H1 (cell line): ENCODE results near the gene FLNC. TPM values are rescaled to one million over a fixed set of nuclear protein-coding genes. Genes with fewer than 3 reads are reported as not detected.

Source experiments
- CTCF ChIA-PET: fragments of 300-600 bp; sonication (Branson Sonifier 250); formaldehyde crosslinking; loops from one replicate; lab custom pipeline; 2021; ENCODE audit not compliant: partially characterized antibody; lab: Charles Lee
- POLR2A ChIA-PET: fragments of 300-600 bp; sonication (Branson Sonifier 250); formaldehyde crosslinking; loops from one replicate; lab custom pipeline; 2021; ENCODE audit warnings: inconsistent platforms; ENCODE audit not compliant: partially characterized antibody; lab: Charles Lee
- DNase-seq, 2 experiments: peaks; one replicate each; pipeline versions ENCODE4 v3.0.0 to v3.0.0-alpha.2; 2010 to 2022; ENCODE audit warnings: low spot score in 2 of 2, low read depth in 1 of 2, mixed read lengths in 1 of 2
- FAIRE-seq: peaks from 2 replicates; lab custom pipeline; 2011; peaks lifted over from hg19 to GRCh38; lab: Jason Lieb, UNC
- H2AFZ ChIP-seq: 2 replicates; pipeline ENCODE4 v1.8.1; 2012; ENCODE audit warnings: low read length, inconsistent platforms
- H2AK5ac ChIP-seq: 2 replicates; pipeline ENCODE4 v1.6.1; 2013; ENCODE audit warnings: low read depth, low read length
- H2BK120ac ChIP-seq: replicated peaks from 2 replicates; pipeline ENCODE3; 2013; ENCODE audit warnings: low read depth, low read length, inconsistent platforms
- H2BK12ac ChIP-seq: 2 replicates; pipeline ENCODE4 v1.6.1; 2013; ENCODE audit warnings: low read depth, low read length
- H2BK15ac ChIP-seq: 2 replicates; pipeline ENCODE4 v1.6.1; 2013; ENCODE audit warnings: low read length
- H2BK20ac ChIP-seq: 2 replicates; pipeline ENCODE4 v1.6.1; 2013; ENCODE audit warnings: low read length
- H2BK5ac ChIP-seq: 2 replicates; pipeline ENCODE4 v1.6.1; 2013; ENCODE audit warnings: low read depth, low read length
- H3K14ac ChIP-seq: 2 replicates; pipeline ENCODE4 v1.6.1; 2013; ENCODE audit warnings: inconsistent platforms; ENCODE audit not compliant: insufficient read length
- H3K18ac ChIP-seq: 2 replicates; pipeline ENCODE4 v1.6.1; 2013; ENCODE audit warnings: low read length; ENCODE audit errors: extremely low read depth
- H3K23ac ChIP-seq: 2 replicates; pipeline ENCODE4 v1.6.1; 2013; ENCODE audit warnings: inconsistent platforms; ENCODE audit not compliant: insufficient read length
- H3K23me2 ChIP-seq: 2 replicates; pipeline ENCODE4 v1.6.1; 2013; ENCODE audit warnings: low read depth, low read length
- H3K27ac ChIP-seq: 2 replicates; pipeline ENCODE4 v1.6.1; 2011; ENCODE audit warnings: low read depth, low read length, inconsistent platforms
- H3K27me3 ChIP-seq, 4 experiments: replicated peaks in 1 of 4; 1 replicate in 1 of 4; 2 replicates in 3 of 4; pipeline versions ENCODE4 v1.6.1 to v1.8.1; 2011 to 2013; ENCODE audit warnings: low read length in 3 of 4, mild to moderate bottlenecking in 3 of 4, inconsistent platforms in 2 of 4, mixed read lengths in 2 of 4, moderate library complexity in 1 of 4; ENCODE audit not compliant: control insufficient read depth in 3 of 4, insufficient read depth in 3 of 4; ENCODE audit errors: extremely low read depth in 1 of 4
- H3K36me3 ChIP-seq, 4 experiments: 2 replicates each; pipeline versions ENCODE4 v1.6.1 to v1.8.1; 2011 to 2013; ENCODE audit warnings: mild to moderate bottlenecking in 4 of 4, low read length in 3 of 4, moderate library complexity in 2 of 4, control low read depth in 1 of 4, inconsistent platforms in 1 of 4; ENCODE audit not compliant: insufficient read depth in 4 of 4, control insufficient read depth in 2 of 4
- H3K4ac ChIP-seq: replicated peaks from 2 replicates; pipeline ENCODE3; 2013; ENCODE audit warnings: low read length, low read depth, mixed read lengths, inconsistent platforms; ENCODE audit not compliant: insufficient read length
- H3K4me1 ChIP-seq, 4 experiments: replicated peaks in 1 of 4; 1 replicate in 1 of 4; 2 replicates in 3 of 4; pipeline versions ENCODE4 v1.6.1 to v1.8.1; 2011 to 2013; ENCODE audit warnings: low read length in 3 of 4, inconsistent platforms in 2 of 4, mixed read lengths in 1 of 4; ENCODE audit not compliant: insufficient read depth in 4 of 4, control insufficient read depth in 3 of 4
- H3K4me2 ChIP-seq, 2 experiments: 2 replicates each; pipeline versions ENCODE4 v1.6.1 to v1.8.1; 2011 to 2013; ENCODE audit warnings: low read depth in 2 of 2, low read length in 2 of 2, control low read depth in 1 of 2, inconsistent platforms in 1 of 2, mild to moderate bottlenecking in 1 of 2; ENCODE audit not compliant: insufficient read depth in 1 of 2
- H3K4me3 ChIP-seq, 4 experiments: fragments of 200-600, 300-600 bp in 1 of 4; sonication (generic), shearing (Covaris generic), sonication (Bioruptor Twin) in 1 of 4; 2 replicates each; pipeline versions ENCODE4 v1.5.1 to v1.8.1; 2011 to 2016; ENCODE audit warnings: low read length in 4 of 4, low read depth in 3 of 4, control low read depth in 2 of 4, inconsistent platforms in 2 of 4, mild to moderate bottlenecking in 2 of 4, mixed read lengths in 1 of 4, moderate library complexity in 1 of 4; ENCODE audit not compliant: insufficient read depth in 2 of 4; ENCODE audit errors: extremely low read depth in 1 of 4
- H3K56ac ChIP-seq: replicated peaks from 2 replicates; pipeline ENCODE3; 2013; ENCODE audit warnings: low read depth, mild to moderate bottlenecking, mixed read lengths, low read length, inconsistent platforms; ENCODE audit not compliant: insufficient read length
- H3K79me1 ChIP-seq: 2 replicates; pipeline ENCODE4 v1.6.1; 2013; ENCODE audit warnings: low read depth, low read length, control low read depth
- H3K79me2 ChIP-seq, 2 experiments: 2 replicates each; pipeline versions ENCODE4 v1.6.1 to v1.8.1; 2012 to 2013; ENCODE audit warnings: low read length in 2 of 2, mild to moderate bottlenecking in 2 of 2, inconsistent platforms in 1 of 2; ENCODE audit not compliant: insufficient read depth in 2 of 2, control insufficient read depth in 1 of 2
- H3K9ac ChIP-seq, 4 experiments: replicated peaks in 1 of 4; 1 replicate in 1 of 4; 2 replicates in 3 of 4; pipeline versions ENCODE4 v1.6.1 to v1.8.1; 2011 to 2013; ENCODE audit warnings: low read depth in 3 of 4, low read length in 3 of 4, control low read depth in 2 of 4, mild to moderate bottlenecking in 2 of 4, moderate library complexity in 2 of 4, inconsistent platforms in 1 of 4; ENCODE audit errors: extremely low read depth in 1 of 4
- H3K9me3 ChIP-seq, 2 experiments: 2 replicates each; pipeline versions ENCODE4 v1.6.1 to v1.8.1; 2012 to 2013; ENCODE audit warnings: mild to moderate bottlenecking in 2 of 2, moderate library complexity in 2 of 2, control low read depth in 1 of 2, inconsistent platforms in 1 of 2, low read depth in 1 of 2, low read length in 1 of 2, mixed read lengths in 1 of 2; ENCODE audit not compliant: insufficient read depth in 2 of 2
- H4K20me1 ChIP-seq, 2 experiments: replicated peaks in 1 of 2; 2 replicates each; pipeline versions ENCODE3 to v1.8.1; 2011 to 2013; ENCODE audit warnings: inconsistent platforms in 2 of 2, low read length in 2 of 2, mild to moderate bottlenecking in 1 of 2; ENCODE audit not compliant: insufficient read depth in 2 of 2, control insufficient read depth in 1 of 2
- H4K5ac ChIP-seq: 2 replicates; pipeline ENCODE4 v1.6.1; 2013; ENCODE audit warnings: low read length, low read depth, mixed read lengths, inconsistent platforms; ENCODE audit not compliant: insufficient read length
- H4K8ac ChIP-seq: 2 replicates; pipeline ENCODE4 v1.8.0; 2013; ENCODE audit warnings: mild to moderate bottlenecking, moderate library complexity, low read length, inconsistent platforms; ENCODE audit not compliant: insufficient read depth; ENCODE audit errors: extremely low read depth
- H4K91ac ChIP-seq: replicated peaks from 2 replicates; pipeline ENCODE3; 2013; ENCODE audit warnings: low read length, mixed read lengths, inconsistent platforms; ENCODE audit not compliant: insufficient read length
- ATF3 ChIP-seq: IDR thresholded peaks from 2 replicates; pipeline ENCODE4 v1.6.1; 2011; ENCODE audit warnings: low read depth, mild to moderate bottlenecking, low read length; ENCODE audit not compliant: insufficient read depth
- CEBPB ChIP-seq: IDR thresholded peaks from 2 replicates; pipeline ENCODE4 v1.6.1; 2012; ENCODE audit warnings: low read depth, low read length
- CTBP2 ChIP-seq: IDR thresholded peaks from 2 replicates; pipeline ENCODE4 v1.7.0; 2011; ENCODE audit warnings: borderline replicate concordance, mild to moderate bottlenecking, moderate library complexity, mixed read lengths, low read length; ENCODE audit not compliant: insufficient read depth, insufficient read length
- NANOG ChIP-seq: IDR thresholded peaks from 2 replicates; pipeline ENCODE4 v1.6.1; 2011; ENCODE audit warnings: low read length, low read depth, mild to moderate bottlenecking, inconsistent platforms; ENCODE audit not compliant: insufficient read depth, poor library complexity, severe bottlenecking
- POLR2A ChIP-seq, 2 experiments: IDR thresholded peaks; 1 replicate in 1 of 2; 2 replicates in 1 of 2; pipeline ENCODE4 v1.6.1; 2011; ENCODE audit warnings: low read depth in 2 of 2, low read length in 2 of 2, mild to moderate bottlenecking in 2 of 2; ENCODE audit errors: control extremely low read depth in 1 of 2
- RAD21 ChIP-seq, 2 experiments: IDR thresholded peaks in 1 of 2; conservative IDR thresholded peaks in 1 of 2; 2 replicates each; pipeline ENCODE4 v1.6.1; 2011; ENCODE audit warnings: low read depth in 2 of 2, low read length in 2 of 2, improper control_type of control experiment in 1 of 2, inconsistent platforms in 1 of 2, mild to moderate bottlenecking in 1 of 2, moderate library complexity in 1 of 2
- RFX5 ChIP-seq: IDR thresholded peaks from 2 replicates; pipeline ENCODE4 v1.6.1; 2011; ENCODE audit warnings: low read depth, low read length, improper control_type of control experiment, borderline replicate concordance
- SAP30 ChIP-seq: fragments of 300-600 bp; sonication (generic); IDR thresholded peaks from 2 replicates; pipeline ENCODE4 v1.7.1; 2012; ENCODE audit warnings: low read length, moderate library complexity, mild to moderate bottlenecking, inconsistent platforms; ENCODE audit not compliant: insufficient read depth, insufficient replicate concordance
- SP2 ChIP-seq: IDR thresholded peaks from 2 replicates; pipeline ENCODE4 v1.6.1; 2012; ENCODE audit warnings: mild to moderate bottlenecking, low read length, inconsistent platforms
- WGBS, 2 experiments: shearing (Covaris generic) in 1 of 2; methylation state at CpG; one replicate each; pipeline versions ENCODE4 v1.1.6 to v1.1.7; 2013 to 2015; ENCODE audit warnings: low lambda C conversion rate in 2 of 2, mixed read lengths in 2 of 2, inconsistent platforms in 1 of 2, low coverage in 1 of 2, missing lambda C conversion rate in 1 of 2; ENCODE audit not compliant: insufficient replicate concordance in 2 of 2, insufficient coverage in 1 of 2, insufficient read length in 1 of 2; ENCODE audit errors: extremely low coverage in 1 of 2, missing lambda C conversion rate in 1 of 2; 5-methylcytosine and 5-hydroxymethylcytosine counted together
- polyA plus RNA-seq, 7 experiments: library from polyadenylated mRNA; depleted of rRNA in 3 of 7; stranded (reverse) in 5 of 7; unstranded in 2 of 7; fragments of >200 nt in 5 of 7; fragments of 200-250 nt in 2 of 7; gene quantifications; 1 replicate in 5 of 7; 2 replicates in 1 of 7; 4 replicates in 1 of 7; pipeline versions ENCODE4 v1.2.1 to v1.2.3, GENCODE V29; 2011 to 2013; ENCODE audit warnings: missing spikeins in 2 of 7, mixed read lengths in 2 of 7
- total RNA-seq: library from RNA; stranded (reverse); fragmentation: NEBNext Ultra II Directional; extraction: Animal tissue kit (Norgen Biotek cat#: 25700); gene quantifications from 2 replicates; pipeline ENCODE4 v1.2.1, GENCODE V29; 2021

Gene FLNC
- total and polyA plus RNA-seq, 2 of the 8 experiments (the other 6 are each of a cell fraction or from before 2014, with no cell fraction given), result 1.9 to 10.7 TPM

GRCh38 chr7:128810473-128810872 lies 19.7 kb upstream of the FLNC start:
- peaks cover 0 to 2% of the 10 kb centered on the region in 2 experiments for H4K20me1 ChIP-seq
- H3K23me2 ChIP-seq, result no peaks in the 10 kb centered on the region
- no peak overlapping the region for H4K8ac ChIP-seq
- no peak for DNase-seq
- H3K27me3 ChIP-seq, result no peaks in the 10 kb centered on the region
- H2BK12ac ChIP-seq, result no peak overlapping the region
- H3K4me2 ChIP-seq, result no peak overlapping the region
- H3K27ac ChIP-seq, result no peak overlapping the region
- TF ChIP-seq RFX5 (no peak), POLR2A (IDR thresholded peaks at IDR 0.05; ENCODE audit: control extremely low read depth in 1 of 2, low read depth in 2 of 2, low read length in 2 of 2) (no peak), ATF3 (no peak), SP2 (no peak), RAD21 (IDR thresholded peaks at IDR 0.05 in 1 of 2, conservative IDR thresholded peaks at IDR 0.05 in 1 of 2; ENCODE audit: low read depth in 2 of 2, low read length in 2 of 2) (no peak), CTBP2 (no peak), NANOG (no peak), SAP30 (no peak), CEBPB (no peak)
- TF ChIP-seq, all 59 proteins: peak for 0
- Histone ChIP-seq H3K4me3 (no peak overlapping the region), H4K91ac (no peak overlapping the region), H2BK15ac (no peak overlapping the region), H4K5ac (no peak overlapping the region), H3K36me3 (peaks cover 14 to 56% (median 23%) of the 10 kb centered on the region in 4 experiments; a peak in 7 of 8 replicates), H3K9ac (no peak overlapping the region), H3K4me1 (peaks cover 3 to 9% (median 4%) of the 10 kb centered on the region in 4 experiments; a peak in 6 of 7 replicates), H2AFZ (no peak overlapping the region), H2BK20ac (no peak overlapping the region), H3K18ac (no peak overlapping the region), H3K23ac (no peak overlapping the region), H3K14ac (no peak overlapping the region), H2AK5ac (no peak overlapping the region), H3K9me3 (no peaks in the 10 kb centered on the region), H2BK120ac (no peak overlapping the region), H3K79me1 (no peaks in the 10 kb centered on the region), H3K4ac (no peak overlapping the region), H3K79me2 (no peaks in the 10 kb centered on the region), H3K56ac (no peak overlapping the region), H2BK5ac (no peak overlapping the region)
- FAIRE-seq, result no peak
- 85% methylated on average over 2 of the region's 2 CpGs; no CpG with 5 or more reads in 1 of the 2 experiments for WGBS, 2 experiments
- CTCF ChIA-PET, result interaction anchor here (1.0 to 1.5 kb wide), 4 partner anchors 8 to 25 kb away, joined by 3 to 7 read pairs (median 3); no protein-coding TSS in a partner anchor
- POLR2A ChIA-PET, result interaction anchor here (0.8 to 1.9 kb wide), 3 partner anchors 15 to 36 kb away, joined by 3 to 5 read pairs (median 3); no protein-coding TSS in a partner anchor
